T-helper 2 cell (primary cell): Measurements from ENCODE around the gene SBK3.
"Not testable (repeated sequence)": the region's sequence is repeated elsewhere in the genome, so short reads cannot be mapped to it uniquely, and the experiment has no call there.

Source experiments
- DNase-seq, 5 experiments: peaks; one replicate each; pipeline versions ENCODE4 v3.0.0 to v3.0.0-alpha.2; 2012 to 2022

SBK3 gene

DNA sequence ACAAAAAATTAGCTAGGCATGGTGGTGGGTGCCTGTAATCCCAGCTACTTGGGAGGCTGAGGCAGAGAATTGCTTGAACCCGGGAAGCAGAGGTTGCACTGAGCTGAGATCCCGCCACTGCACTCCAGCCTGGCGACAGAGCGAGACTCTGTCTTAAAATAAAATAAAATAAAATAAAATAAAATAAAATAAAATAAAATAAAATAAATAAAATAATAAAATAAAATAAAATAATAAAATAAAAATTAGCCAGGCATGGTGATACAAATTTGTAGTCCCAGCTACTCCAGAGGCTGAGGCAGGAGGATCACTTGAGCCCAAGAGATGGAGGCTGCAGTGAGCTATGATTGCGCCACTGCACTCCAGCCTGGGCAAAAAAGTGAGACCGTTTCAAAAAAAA lies 28.6 kb upstream of the SBK3 start:
- not testable (repeated sequence) for DNase-seq

- DNase-seq = not testable (repeated sequence)
Observed at GRCh38 chr19:55569477-55569876, 24.1 kb upstream of the SBK3 start.

- DNase-seq = no peak
Observed at GRCh38 chr19:55567708-55568328, 22.5 kb upstream of the SBK3 start.

GRCh38 chr19:55566823-55567222 lies 21.5 kb upstream of the SBK3 start:
- no peak for DNase-seq

- no peak for DNase-seq
Observed at GRCh38 chr19:55563261-55563690, 17.9 kb upstream of the SBK3 start.

GRCh38 chr19:55559684-55560083 lies 14.3 kb upstream of the SBK3 start:
- DNase-seq = no peak

DNA sequence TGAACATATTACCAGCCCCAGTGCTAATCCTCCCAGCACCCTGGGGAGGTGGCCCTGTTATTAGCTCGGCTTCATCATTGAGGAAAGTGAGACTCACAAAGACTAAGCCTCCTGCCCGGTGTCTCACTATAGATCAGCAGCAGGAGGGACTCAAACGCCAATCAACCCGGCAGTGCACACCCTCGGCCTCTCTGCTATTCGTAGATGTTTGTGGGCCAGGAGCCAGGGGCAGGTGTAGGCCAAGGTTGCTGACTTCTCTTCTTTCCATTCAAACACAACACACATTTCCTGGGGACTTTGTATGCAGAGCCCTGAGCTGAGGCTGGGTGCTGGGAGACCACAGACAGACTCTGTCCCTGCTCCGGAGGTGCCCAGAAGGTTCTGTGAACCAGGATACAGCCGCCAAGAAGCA lies 9.4 kb upstream of the SBK3 start:
- DNase-seq = no peak

DNA sequence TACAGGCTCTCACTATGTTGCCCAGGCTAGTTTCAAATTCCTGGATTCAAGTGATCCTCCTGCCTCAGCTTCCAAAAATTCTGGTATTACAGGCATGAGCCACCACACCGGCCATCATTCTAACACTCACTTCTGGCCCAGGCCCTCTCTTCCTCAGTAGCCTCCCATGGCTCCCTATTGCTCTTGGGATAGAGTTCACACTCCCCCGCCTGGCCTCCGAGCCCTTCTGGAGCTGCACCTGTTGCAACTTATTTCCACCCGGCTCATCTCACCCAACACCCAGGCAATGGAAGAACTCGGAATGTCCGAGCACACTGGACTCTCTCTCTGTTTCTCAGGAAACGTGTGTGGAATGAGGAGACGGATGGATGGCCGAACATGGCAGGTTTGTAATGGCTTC lies 9.0 kb upstream of the SBK3 start:
- no peak for DNase-seq

DNA sequence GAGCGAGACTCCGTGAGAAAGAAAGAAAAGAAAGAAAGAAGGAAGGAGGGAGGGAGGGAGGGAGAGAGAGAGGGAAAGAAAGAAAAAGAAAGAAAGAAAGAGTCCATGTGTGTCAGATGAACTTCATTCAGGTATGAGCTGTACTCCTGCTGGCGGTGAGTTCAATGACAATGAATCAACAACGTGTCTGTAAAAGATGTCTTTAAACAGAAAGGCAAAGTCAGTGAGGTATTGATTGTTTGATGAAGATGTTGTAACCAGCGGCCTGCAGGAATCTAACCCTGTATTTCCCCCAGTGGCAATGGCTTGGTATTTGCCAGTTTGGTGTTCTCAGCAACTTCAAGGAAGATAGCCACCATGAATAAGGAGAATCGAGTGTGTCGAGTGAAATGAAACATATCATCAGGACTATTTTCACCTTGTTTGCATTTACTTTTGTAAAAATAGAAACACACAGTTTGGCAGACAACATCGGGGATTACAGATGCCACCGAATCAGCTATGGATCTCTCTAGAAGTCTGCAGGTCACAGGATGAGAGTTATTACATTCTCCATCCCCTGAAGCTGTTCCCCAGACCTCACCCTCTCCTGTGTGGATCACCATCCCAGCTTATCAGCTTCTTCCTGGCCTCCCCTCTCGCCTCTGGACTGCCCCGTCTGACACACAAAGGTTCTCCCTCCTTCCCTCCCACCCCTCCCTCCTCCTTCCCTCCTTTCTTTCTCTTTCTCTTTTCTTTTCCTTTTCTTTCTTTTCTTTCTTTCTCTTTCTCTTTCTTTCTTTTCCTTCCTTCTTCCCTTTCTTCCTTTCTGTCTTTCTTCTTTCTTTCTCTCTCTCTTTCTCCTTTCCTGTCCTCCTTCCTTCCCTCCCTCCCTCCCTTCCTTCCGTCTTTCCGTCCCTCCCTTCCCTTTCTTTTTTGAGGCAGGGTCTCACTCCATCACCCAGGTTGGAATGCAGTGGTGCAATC lies 8.2 kb upstream of the SBK3 start:
- no peak for DNase-seq

- DNase-seq = no peak
Observed at GRCh38 chr19:55552620-55553019, 7.3 kb upstream of the SBK3 start.

DNA sequence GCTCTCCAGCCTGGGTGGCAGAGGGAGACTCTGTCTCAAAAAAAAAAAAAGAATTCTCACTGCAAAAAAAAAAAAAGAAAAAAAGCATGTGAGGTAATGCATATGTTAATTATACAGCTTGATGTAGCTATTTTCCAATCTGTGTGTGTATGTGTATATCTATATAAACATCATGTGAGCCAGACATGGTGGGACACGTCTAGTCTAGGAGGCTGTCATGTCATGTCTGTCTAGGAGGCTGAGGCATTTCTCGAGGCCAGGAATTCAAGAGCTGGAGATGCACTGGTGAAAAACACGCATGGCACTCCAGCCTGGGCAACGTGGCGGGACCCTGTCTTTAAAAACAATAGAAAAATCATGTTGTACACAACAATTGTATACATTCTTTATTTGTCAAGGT lies 6.9 kb upstream of the SBK3 start:
- DNase-seq = no peak

- DNase-seq = no peak
Observed at GRCh38 chr19:55550321-55550650, 4.9 kb upstream of the SBK3 start.

DNA sequence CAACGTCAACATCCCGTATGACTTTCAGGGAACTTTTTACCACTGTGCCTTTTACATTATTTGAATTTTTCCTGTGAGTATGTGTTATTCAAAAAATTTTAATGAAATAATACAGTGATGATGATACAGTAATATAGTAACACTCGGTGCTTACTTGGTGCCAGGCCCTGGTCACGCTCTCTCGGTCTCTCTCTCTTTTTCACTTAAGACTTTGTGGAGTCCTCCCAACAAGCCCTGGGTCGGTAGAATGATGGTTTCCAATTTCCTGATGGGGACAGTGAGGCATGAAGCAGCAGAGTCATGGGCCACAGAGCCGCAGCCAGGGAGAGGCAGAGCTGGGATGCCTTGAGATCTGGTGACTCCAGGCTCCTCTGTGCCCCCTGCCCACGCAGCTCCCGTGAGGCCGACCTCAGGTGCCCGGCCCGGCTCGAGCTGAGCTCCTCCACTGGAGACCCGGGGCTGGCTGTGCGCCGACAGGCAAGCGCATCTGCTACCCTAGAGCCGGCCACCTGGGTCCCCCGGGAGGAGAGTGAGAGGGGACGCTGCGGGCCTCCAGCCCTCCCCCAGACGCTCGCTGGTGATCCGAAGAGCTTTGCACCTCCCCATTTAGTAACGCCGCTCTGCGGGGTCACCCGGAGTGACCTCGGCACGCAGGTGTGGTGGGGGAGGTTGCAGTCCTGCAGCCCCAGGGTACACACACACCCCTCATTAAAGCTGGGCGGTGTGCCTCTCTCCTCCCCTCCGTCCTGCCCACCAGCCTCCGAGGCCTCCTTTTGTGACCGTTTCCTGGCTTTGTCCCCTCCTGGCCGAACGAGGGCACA lies 4.4 kb upstream of the SBK3 start:
- DNase-seq = no peak

- DNase-seq = no peak
Observed at GRCh38 chr19:55546822-55547614, 1.7 kb upstream of the SBK3 start.

DNA sequence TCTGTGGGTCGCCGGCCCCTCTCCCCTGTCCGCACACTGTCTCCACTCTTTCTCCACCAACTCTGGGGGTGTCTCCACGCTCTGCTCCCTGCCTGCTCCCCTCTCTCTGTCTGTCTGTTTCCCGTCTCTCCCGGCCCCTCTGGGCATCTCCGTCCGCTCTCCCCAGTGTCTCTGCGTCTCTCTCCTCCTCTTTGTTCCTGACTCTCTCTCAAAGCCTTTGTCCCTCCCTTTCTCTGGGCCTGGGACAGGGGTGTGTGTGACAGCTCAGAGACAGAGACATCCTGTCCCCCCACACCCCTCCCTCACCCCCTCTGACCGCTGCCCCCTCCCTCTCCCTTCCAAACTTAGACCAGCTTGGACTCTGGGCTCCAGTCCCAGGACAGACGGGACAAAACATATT lies 668 bp upstream of the SBK3 start:
- no peak for DNase-seq

DNA sequence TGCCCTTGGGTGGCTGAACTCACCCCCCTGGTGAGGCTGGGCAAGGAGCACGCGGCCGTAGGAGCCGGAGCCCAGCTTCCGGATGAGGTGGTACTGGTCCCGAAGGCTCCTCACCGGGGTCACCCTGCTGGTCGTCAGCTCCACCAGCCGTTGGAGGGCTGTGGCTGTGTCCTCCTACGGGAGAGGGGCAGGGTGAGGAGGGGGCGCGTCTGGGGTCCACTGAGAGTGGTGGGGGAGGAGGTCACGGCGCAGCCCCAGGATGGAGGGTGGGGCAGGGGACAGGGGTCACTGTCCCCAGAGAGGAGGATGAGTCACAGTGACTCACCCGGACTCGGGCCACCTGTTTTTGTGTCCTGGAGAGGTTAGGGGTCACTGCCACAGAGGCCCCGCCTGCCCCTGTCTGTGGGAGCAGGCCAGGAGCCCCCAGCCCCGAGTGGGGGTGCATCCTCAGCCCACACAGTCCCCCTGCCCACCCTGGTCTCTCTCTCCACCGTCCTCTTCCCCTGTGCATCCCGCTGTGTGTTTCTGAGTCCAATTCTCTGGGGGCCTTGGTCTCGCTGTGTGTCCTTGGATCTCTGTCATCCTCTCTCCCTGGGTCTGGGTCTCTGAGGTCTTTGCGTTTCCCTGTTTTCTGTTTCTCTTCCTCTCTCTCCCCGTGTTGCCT lies 435 bp downstream of the SBK3 start:
- no peak for DNase-seq

DNA sequence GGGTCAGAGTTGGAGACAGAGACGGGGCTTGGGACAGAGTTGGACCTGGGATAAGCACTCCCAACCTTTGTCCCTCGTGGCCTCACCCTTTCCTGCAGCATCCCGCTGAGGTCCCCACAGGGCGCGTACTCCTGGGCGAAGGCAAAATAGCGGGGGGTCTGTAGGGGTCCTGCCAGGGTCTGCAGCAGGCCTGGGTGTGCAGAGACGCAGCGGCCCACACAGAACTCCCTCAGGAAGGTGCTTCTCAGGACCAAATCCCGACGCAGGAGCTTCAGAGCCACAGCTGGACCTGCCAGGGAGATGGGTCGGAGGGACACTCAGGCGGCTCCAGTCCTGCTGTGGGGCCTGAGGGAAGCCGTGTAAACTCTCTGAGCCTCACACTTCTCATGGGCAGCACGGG lies 1.3 kb downstream of the SBK3 start:
- DNase-seq = no peak

- no peak for DNase-seq
Observed at GRCh38 chr19:55543567-55543966, 1.8 kb downstream of the SBK3 start.

DNA sequence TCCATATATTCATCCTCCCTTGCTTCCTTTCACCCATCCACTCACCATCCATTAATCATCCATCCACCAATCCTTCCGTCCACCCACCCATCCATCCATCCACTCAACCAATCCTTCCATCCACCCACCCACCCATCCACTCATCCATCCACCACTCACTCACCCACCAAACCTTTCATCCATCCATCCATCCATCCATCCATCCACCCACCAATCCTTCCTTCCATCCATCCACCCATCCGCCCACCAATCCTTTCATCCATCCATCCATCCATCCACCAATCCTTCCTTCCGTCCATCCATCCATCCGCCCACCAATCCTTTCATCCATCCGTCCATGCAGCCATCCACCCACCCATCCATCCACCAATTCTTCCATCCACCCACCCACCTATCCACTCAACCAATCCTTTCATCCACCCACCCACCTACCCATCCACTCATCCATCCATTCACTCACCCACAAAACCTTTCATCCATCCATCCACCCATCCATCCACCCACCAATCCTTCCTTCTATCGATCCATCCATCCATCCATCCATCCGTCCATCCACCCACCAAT lies 3.0 kb downstream of the SBK3 start:
- no peak for DNase-seq

- DNase-seq = no peak
Observed at GRCh38 chr19:55541091-55541490, 4.3 kb downstream of the SBK3 start.

DNA sequence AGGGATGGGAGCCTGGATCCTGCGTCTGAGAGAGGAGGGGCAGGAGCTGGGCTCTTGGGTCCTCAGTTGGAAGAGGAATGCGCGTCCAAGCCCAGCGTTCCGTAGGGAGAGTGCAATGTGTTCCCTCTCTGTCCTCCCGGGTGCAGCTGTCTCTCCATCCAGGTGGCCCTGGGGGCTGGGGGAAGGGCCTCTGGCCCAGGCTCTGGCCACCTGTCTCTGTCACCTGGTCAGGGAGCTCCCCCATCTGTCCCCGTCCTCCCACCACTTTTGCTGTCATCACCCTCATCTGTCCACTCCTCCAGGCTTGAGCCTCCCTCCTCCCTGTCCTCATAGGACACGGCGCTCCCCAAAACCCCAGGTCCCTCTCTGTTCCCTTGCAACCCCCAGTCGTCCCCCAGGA lies 4.7 kb downstream of the SBK3 start:
- no peak for DNase-seq
